GM12873 (cell line): ENCODE results near the gene DPP4.

Experiments used
- TF ChIP-seq, protein P1 (sequence below): IDR thresholded peaks from 2 replicates; pipeline ENCODE4 v1.5.1; 2012; ENCODE audit warnings: low read depth, mild to moderate bottlenecking, moderate library complexity, low read length, control low read depth; ENCODE audit not compliant: insufficient read depth; ENCODE audit errors: missing control alignments

Gene DPP4

DNA sequence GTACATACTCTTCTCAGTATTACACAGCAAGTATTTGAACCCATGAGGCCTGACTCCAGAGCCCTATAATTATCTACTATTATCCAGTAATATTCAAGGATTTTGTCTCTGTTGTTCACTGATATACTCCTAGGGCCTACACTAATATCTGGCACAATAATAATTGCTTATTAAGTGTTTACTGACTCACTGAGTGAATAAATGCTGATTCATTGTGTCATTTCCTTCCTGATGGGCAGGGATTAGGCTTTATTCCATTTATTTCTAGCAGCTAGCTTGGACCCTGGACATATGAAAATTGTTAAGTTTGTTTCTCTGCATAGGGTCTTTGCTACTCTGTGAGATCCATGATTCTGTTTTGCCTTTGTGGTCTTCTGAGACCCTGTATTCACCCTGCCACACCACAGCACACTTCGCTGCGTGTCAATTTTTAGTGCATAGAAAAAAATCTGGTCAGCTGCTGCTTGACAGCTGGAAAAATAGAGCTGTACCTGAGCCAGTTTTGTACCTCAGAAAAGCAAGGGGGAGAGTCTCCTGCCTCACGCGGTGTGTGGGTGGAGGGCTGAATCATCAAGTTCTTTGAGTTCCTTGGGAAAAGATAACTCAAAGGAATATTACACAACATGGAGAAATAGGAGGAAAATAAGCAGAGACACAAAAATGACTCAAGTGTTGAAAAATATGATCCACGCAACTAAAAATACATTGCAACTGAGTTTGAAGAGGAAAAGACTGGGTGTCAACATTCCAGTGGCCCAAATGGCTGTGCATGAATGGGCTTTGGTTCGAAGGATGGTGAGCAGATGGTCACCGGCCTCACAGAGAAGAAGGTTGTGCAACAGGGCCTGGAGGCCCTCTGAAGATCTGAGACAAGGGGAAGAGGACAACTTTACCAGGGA, 18.9 kb upstream of the DPP4 start:
- TF ChIP-seq, protein P1, sequence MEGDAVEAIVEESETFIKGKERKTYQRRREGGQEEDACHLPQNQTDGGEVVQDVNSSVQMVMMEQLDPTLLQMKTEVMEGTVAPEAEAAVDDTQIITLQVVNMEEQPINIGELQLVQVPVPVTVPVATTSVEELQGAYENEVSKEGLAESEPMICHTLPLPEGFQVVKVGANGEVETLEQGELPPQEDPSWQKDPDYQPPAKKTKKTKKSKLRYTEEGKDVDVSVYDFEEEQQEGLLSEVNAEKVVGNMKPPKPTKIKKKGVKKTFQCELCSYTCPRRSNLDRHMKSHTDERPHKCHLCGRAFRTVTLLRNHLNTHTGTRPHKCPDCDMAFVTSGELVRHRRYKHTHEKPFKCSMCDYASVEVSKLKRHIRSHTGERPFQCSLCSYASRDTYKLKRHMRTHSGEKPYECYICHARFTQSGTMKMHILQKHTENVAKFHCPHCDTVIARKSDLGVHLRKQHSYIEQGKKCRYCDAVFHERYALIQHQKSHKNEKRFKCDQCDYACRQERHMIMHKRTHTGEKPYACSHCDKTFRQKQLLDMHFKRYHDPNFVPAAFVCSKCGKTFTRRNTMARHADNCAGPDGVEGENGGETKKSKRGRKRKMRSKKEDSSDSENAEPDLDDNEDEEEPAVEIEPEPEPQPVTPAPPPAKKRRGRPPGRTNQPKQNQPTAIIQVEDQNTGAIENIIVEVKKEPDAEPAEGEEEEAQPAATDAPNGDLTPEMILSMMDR: no peak

DNA sequence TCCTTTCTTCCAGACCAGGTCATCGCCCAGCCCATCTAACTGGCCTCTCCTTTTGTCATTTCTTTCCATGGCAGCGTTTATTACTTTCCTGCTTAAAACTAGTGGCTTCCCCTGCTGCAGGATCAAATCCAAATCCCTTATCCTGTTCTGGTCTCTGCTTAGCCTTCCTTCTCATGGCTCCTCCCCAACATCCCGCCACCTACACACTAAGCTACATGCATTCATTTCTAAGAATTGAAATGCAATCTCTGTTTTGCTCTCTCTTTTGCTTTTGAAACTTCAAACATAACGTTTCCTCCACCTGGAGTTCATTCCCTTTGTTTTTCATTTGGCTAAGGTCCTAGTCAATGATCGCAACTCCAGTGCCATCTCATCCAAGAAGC, 18.0 kb upstream of the DPP4 start:
- TF ChIP-seq, protein P1: no peak

DNA sequence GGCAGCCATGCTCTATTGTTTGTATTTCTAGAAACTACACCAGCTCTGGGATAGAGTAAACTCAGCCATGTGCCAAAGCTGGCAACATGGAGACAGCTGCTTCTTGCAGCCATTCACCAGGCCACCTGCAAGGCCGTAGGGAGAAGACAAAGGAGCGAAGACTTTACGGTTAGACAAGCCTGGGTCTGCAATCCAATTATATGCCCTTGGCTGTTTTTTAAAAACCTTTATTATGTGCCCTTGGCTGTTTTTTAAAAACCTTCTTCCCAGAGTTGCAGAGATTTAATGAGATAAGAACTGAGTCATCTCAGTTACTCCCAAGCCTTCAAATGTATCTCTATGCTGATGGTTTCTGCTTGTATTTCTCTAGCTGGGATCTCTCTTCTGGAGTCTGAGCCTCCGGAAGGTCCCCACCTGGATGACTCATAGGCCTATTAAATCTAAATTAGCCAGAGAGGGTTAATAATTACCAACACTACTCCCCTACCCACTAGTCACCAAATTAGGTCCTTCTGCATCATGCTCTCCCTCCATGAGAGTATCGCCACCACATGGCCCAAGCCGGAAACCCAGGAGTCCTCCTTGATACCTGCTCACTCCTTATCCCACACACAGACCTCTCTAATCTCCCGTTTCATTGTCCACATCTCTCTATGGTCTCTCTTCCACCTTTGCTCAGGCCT, 17.5 kb upstream of the DPP4 start:
- TF ChIP-seq, protein P1: peak; percentile 30

DNA sequence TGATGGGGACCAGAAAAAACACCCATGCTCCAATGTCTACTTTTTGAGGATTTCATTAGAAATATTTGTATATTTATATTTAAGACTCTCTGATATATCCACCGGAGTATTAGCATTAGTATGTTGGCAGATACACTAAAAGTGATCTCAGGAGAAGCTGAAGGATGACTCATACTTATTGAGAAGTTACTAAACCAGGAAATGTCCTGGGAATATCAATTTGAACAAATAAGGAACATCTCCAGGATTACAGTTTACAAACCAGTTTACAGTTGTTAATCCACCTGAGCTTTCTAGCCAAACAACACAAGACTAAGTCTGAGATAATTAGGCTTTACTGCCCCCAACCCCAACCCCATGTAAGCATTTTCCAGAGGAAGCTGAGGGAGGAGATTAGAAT, 16.1 kb upstream of the DPP4 start:
- TF ChIP-seq, protein P1: no peak

DNA sequence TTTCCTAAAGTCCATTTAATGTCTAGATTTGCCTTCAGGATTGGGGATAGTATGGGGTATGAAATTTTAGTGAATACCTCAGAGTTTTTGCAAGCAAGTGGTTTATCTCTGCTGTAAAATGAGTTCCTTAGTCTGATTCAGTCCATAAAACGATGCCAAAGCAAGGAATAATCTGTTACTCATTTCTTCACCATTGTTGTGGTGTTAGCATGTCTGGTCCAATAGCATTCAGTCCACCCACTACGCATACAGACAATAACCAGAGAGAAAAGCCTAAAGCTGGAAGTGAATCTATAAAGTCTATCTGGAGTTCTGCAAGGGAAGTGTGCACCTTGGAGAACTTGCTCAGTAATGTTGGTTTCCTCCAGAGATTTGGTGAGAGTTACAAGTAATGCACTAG, 12.9 kb upstream of the DPP4 start:
- TF ChIP-seq, protein P1: no peak

DNA sequence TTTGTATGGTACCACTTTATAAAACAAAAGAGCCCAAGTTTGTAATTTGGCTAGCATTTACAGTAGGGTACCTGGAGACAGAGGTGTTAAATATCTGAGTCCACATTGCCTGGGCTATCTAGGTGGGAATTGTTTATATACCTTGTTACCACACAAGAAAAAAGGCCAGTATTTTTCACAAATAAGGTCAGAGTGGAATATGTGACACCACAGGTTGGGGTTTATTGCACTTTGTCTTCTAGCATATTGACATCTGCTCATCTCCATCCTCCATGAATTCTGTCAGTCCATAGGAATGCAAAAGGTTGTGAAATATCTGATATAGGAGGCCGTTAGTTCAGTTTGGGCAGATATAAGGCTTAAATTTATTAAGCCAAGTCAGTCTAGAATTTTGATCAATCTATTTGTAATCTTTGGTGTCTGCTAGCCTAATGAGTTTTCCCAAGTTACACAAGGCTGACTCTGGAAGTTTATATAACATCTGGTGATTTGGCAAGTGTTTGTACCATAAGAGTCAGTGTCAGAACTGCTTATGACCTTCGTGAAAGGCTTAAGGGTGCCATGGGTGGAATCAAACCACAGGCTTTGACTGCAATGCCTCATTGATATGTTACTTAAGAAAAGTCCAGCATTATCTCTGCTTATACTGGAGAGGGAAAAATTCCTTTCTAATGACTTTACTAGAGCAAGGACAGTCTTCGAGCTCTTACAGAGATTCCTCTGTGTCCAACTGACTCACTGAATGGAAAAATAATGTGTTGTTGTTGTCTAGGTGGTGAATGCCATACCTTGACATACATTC, 11.3 kb upstream of the DPP4 start:
- TF ChIP-seq, protein P1: no peak

DNA sequence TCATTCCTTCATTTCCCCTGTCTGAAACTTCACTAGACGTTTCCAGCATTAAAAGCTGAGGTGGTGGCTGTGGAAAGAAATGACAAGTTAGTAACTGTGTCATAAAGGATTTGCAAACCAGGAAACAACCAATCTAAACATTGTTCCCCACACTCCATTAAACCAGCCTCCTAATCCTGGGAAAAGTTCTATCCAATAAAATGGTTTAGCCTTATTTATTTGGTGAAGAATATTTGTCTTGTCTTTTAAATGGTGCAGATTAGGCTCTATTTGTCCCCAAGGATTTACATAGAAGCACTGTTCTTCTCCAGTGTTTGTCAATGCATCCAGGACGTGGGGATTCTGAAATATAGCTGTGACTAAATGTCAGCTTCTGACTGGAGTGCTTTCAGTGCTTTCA, 10.5 kb upstream of the DPP4 start:
- TF ChIP-seq, protein P1: no peak
